Effector CD4-positive, alpha-beta T cell (primary cell): ENCODE data around the gene ZC3HAV1.
"Not testable (repeated sequence)": the region's sequence is repeated elsewhere in the genome, so short reads cannot be mapped to it uniquely, and the experiment has no call there.

Experiments
- DNase-seq: peaks from one replicate; pipeline ENCODE4 v3.0.0-alpha.2; 2020
- total RNA-seq: gene quantifications from one replicate; lab custom pipeline; 2026; lab: John Stamatoyannopoulos, UW

Gene ZC3HAV1
- total RNA-seq = 774 reads per million, percentile 99 among the genes with 10 or more reads in this experiment

- peak; percentile 86 for DNase-seq
These were observed at the start of gene ZC3HAV1 for GRCh38 chr7:139109188-139109982. Gene ZC3HAV1 (minus strand): TSS chr7:139109720. CDS start chr7:139109331, 389 bp downstream.

- DNase-seq = no peak
These were observed 44.3 kb upstream of the ZC3HAV1 start for GRCh38 chr7:139153832-139154231.

DNA sequence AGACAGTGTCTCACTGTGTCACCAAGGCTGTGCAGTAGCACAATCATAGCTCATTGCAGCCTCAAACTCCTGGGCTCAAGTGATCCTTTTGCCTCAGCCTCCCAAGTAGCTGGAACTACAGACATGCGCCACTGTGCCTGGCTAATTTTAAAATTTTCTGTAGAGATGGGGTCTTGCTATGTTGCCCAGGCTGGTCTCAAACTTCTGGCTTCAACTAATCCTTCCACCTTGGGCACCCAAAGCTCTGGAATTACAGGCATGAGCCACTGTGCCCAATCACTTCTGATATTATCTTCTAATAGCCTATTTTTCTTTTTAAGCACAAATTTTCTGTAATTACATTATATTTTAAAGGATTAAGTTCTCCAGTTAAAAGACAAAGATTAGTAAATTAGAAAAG is 42.6 kb upstream of the ZC3HAV1 start:
- no peak for DNase-seq

GRCh38 chr7:139139150-139139549 is 29.6 kb upstream of the ZC3HAV1 start:
- no peak for DNase-seq

- DNase-seq = peak; percentile 81
These were observed 24.0 kb upstream of the ZC3HAV1 start for GRCh38 chr7:139133335-139134139.

DNA sequence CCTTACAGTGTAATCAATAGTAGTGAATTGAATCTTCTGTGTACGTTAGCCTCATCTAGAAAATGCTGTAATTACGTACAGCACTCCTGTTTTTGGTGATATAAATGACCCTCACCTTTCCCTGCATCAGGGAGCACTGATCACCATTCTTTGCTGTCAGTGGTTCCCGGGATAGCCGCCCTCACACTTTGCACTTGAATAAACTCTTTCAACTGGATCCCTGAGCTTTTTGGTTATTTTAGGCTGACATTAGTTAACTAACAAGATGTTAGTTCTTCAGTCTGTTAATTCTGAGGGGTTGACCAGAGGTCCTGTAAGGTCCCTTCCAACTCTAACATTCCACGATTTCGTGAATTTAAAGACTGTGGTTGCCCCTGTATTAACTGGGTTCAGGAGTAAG is 23.4 kb upstream of the ZC3HAV1 start:
- DNase-seq = no peak

DNA sequence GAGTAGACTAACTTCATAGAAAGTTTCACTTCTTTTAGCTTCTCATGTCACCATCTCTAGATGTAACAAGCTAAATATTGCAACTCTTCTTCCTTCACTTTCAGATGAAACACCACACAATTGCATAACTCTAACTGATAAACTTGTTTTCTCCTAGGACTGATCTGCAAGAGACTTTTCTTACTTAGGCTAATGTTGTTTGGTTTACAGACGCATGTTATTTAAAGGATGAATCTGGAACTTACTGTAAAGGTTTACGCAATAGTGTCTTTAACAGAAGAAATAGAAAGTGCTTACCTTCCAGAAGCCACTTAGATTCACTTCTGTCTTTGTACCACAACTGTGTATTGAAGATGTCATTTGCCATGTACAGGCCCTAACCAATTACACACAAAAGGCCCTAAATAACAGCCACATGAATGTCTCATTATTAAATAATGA is 22.1 kb upstream of the ZC3HAV1 start:
- no peak for DNase-seq

- DNase-seq = not testable (repeated sequence)
These were observed 20.3 kb upstream of the ZC3HAV1 start for GRCh38 chr7:139129814-139130213.

- DNase-seq = no peak
These were observed 18.1 kb upstream of the ZC3HAV1 start for GRCh38 chr7:139127648-139128047.

DNA sequence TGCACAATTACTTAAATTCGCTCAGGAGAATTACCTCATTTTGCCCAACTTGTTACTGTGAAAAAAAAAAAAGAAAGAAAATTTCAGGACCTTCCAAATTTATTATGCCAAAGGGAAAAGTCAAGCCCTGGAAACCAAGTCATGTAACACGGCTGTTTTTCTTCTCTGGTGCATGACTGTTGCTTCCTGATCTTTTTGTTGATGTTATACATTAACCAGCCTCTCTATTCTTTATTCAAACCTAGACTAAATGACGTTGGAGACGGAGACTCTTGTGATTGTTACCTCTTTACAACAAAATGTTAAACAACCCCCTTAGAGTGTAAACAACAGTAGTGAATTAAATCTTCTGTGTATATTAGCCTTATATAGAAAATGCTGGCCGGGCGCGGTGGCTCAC is 16.1 kb upstream of the ZC3HAV1 start:
- DNase-seq = no peak

GRCh38 chr7:139124995-139125394 is 15.5 kb upstream of the ZC3HAV1 start:
- DNase-seq = not testable (repeated sequence)

- DNase-seq = no peak
These were observed 14.8 kb upstream of the ZC3HAV1 start for GRCh38 chr7:139124084-139124914.

GRCh38 chr7:139119486-139119849 is 9.9 kb upstream of the ZC3HAV1 start:
- no peak for DNase-seq

- no peak for DNase-seq
These were observed 9.4 kb upstream of the ZC3HAV1 start for GRCh38 chr7:139118805-139119485.

DNA sequence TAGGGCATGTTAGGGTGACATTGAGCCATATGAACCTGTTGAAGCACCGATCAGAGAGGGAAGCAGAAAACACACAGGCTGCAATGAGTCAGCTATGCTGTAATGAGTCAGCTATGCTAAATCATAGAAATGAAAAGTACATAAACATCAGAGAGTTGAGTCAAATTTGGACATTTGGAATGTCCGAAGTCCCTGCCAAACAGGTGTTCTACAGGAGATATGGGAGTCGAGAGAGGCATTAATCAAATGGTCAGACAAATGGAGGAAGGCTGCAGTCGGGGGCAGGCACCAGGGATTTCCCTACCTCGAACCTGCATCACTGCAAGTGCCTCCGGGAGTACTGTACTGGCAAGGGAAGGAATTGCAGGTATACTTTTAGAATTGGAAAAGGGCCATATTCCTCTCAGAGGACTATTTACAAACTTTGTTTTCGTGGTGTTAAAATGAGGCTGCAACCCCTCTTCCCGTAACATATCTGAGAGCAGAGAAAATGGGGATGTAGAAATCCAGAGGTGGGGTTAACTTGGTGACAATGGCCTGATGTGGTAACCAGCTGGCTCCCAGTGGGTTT is 8.8 kb upstream of the ZC3HAV1 start:
- no peak for DNase-seq

DNA sequence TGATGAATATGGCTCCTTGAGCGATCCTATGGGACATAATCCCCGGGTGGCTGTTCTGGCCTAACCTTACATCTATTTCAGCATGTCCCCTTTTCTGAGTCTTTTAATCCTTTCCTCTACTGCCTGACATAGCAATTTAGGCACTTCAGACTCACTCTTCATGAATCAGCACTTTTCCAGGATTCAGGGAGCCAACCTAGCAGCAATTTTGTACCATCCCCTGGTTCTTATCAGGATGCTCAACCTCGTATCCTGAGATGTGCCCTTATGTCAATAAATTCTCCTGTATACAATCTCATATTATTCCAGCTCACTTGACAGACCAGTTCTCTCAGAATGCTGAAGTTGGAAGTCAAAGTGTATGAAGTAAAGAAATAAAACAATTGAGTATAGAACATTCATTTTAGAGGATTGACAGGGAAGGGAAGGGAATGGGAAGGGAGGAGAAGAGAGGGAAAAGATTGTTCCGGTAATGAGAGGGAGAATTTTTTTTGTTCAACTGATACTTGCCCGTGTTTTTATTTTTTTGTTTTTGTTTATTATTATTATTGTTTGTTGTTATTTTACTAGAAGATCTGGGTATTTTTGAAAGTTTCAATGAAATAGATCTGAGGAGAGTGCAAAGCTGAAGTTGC is 8.2 kb upstream of the ZC3HAV1 start:
- no peak for DNase-seq

- no peak for DNase-seq
These were observed 7.5 kb upstream of the ZC3HAV1 start for GRCh38 chr7:139116999-139117398.

DNA sequence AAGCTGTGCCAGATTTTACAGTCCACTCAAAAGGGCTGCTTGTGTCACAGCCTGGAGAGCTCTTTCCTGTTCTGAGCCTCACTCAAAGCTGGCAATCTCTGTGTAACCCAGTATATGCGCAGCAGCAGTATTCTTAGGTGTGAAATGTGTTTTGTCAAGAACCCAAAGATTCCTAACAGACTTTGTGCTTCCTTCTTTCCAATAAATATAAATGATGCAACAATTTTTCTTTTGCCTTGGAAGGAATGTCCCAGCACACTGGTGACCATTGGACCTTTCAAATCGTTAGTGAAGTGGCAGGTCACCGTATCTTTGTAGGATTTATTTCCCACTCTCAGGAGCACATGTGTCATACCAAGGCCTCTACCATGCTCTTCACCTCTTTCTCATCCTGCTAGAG is 5.6 kb upstream of the ZC3HAV1 start:
- no peak for DNase-seq

- no peak for DNase-seq
These were observed 5.1 kb upstream of the ZC3HAV1 start for GRCh38 chr7:139114585-139114984.

DNA sequence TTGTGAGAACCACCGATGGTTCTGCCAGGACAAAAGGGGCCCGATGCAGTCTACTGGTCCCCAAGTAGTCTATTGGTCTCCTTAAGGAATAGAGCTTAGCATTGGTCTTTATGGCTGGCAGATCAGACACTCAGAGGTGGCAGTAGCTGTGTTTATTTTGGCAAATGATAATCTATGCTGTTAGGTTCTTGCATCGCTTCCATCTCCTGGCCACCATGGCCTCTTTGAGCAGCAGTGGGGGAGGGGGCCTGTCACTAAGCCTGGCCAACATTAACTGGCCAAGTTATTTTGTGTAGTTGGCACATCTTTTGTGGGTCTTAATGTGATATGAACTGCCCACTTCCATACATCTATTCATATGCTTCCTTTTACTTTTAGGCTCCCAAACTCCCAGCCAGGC is 4.5 kb upstream of the ZC3HAV1 start:
- no peak for DNase-seq

- no peak for DNase-seq
These were observed 3.3 kb upstream of the ZC3HAV1 start for GRCh38 chr7:139112741-139113250.
